SKM-1 (cell line): ENCODE measurements around the gene CRYGS.
"Not testable (repeated sequence)": the region's sequence is repeated elsewhere in the genome, so short reads cannot be mapped to it uniquely, and the experiment has no call there.

ENCODE experiments used
- DNase-seq: peaks from one replicate; lab custom pipeline; 2025; ENCODE audit not compliant: unreplicated experiment; lab: John Stamatoyannopoulos, UW

The CRYGS gene

GRCh38 chr3:186544281-186544680, at the start of gene CRYGS:
Gene CRYGS, minus strand, starts transcription at chr3:186544380. Its CDS starts 54 bp downstream, at chr3:186544326.
- DNase-seq = no peak

GRCh38 chr3:186593862-186594261, 49.7 kb upstream of the CRYGS start:
- no peak for DNase-seq

DNA sequence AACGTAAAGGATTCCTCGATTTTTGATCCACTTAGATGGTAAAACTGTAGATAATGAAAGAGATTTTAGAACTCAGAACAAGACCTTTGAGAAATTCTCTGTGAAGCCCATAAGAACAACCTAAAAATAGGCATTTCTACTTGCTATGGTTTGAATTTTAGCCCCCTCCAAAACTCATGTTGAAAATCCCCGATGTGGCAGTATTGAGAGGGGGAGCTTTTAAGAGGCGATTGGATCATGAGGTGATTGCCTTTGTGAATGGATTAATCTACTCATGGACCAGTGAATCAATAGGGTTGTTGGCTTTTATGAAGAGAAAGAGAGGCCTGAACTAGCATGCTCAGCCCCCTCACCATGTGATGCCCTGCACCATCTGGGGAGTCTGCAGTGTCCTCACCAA, 48.5 kb upstream of the CRYGS start:
- DNase-seq = no peak

GRCh38 chr3:186590580-186591295, 46.6 kb upstream of the CRYGS start:
- no peak for DNase-seq

GRCh38 chr3:186589856-186590579, 45.8 kb upstream of the CRYGS start:
- no peak for DNase-seq

DNA sequence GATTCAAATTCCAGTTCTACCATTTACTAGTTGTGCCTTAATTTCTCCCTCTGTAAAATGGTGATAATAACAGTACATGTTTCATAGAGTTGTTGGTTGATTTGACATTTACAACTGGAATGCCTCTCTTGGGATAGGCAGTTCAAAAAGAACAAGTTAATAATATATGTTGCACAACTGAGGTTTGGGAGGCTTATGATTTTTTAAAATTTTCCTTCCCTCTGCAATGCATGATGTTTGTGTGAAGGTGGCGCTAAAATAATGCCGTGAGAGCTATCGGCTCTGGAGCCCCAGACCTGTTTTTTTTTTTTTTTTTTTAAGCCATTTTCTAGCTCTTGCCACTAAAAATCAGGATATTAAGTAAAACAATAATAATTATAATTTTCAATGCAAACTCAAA, 44.9 kb upstream of the CRYGS start:
- DNase-seq = no peak

GRCh38 chr3:186588632-186589031, 44.5 kb upstream of the CRYGS start:
- no peak for DNase-seq

DNA sequence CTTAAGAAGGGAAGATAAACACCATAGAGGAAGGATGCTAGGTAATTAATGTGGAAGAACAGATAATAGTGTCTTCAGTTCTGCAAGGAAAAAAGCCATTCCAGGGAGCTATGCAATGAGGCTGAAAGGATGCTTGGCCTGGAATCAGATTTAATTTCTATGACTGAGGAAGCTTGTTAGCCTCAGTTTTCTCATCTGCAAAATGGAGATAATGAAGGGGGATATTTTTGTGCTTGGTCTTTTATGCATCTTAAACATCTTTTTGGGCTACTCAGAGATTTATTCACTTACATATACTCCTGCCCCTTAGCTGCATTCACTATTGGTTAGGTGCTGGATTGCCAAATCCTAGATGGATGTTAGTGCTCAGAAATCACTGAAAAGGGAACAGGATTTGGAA, 43.0 kb upstream of the CRYGS start:
- DNase-seq = no peak

DNA sequence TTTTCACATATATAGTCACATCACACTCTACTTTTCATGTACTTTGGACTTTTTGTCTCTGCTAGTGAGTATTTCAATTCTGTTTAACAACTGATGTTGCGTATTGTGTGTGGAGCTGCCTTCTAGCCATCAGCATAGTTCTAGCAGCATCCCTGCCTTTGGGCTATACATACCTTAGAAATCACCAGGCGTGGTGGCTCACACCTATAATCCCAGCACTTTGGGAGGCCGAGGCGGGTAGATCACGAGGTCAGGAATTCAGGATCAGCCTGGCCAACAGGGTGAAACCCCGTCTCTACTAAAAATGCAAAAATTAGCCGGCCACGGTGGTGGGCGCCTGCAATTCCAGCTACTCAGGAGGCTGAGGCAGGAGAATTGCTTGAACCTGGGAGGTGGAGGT, 42.1 kb upstream of the CRYGS start:
- DNase-seq = not testable (repeated sequence)

DNA sequence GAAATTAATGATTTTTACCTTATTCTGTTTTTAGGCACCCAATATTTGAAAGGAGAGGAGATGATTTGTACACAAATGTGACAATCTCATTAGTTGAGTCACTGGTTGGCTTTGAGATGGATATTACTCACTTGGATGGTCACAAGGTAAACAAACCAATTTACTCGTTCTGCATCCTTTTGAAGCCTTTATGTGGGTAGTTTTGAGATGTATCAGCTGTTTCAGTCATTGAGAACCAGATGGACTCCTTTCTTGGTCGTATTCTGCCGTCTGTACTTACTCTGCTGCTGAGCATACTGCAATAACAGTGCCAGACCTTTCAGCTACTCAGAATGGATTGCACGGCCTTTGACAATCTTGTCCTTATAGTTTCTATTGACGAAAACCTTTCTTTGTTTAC, 39.7 kb upstream of the CRYGS start:
- DNase-seq = no peak

DNA sequence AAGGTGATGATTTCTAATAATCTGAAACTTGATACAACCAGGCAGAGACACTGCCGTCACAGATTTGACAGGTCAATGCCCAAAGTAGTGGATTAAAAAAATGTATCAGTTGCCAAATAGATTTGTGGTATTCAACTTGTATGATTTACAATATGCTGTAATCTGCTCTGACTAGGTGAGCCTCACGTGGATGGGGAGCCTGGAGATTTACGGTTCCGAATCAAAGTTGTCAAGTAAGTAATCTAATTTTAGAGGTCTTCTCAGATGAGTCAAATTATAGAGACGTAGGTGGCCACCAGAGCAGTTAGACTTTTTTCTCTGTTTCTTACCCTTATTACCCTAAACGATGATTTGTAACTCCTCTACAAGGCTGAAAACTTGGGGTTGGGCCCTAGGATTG, 38.4 kb upstream of the CRYGS start:
- DNase-seq = no peak

DNA sequence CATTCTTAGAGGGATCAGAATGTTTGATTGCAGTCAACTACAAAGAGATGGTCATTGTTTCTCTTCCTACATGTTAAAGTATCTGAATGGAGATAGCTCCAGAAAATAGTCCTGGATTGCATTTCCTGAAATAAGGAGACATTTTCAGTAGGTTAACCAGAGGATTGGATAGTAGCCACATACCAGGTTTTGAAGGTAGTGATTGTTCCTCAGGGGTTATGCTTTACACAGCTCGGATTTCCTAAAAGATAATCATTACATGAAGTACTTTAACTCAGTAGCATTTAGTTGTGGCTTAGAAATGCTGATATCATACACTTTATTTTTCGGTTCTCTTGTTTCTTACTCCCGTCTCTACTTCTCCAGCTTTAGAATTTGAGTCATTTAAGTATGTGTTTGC, 36.6 kb upstream of the CRYGS start:
- DNase-seq = no peak

GRCh38 chr3:186577521-186577920, 33.3 kb upstream of the CRYGS start:
- DNase-seq = no peak

GRCh38 chr3:186571644-186572013, 27.4 kb upstream of the CRYGS start:
- DNase-seq = no peak

DNA sequence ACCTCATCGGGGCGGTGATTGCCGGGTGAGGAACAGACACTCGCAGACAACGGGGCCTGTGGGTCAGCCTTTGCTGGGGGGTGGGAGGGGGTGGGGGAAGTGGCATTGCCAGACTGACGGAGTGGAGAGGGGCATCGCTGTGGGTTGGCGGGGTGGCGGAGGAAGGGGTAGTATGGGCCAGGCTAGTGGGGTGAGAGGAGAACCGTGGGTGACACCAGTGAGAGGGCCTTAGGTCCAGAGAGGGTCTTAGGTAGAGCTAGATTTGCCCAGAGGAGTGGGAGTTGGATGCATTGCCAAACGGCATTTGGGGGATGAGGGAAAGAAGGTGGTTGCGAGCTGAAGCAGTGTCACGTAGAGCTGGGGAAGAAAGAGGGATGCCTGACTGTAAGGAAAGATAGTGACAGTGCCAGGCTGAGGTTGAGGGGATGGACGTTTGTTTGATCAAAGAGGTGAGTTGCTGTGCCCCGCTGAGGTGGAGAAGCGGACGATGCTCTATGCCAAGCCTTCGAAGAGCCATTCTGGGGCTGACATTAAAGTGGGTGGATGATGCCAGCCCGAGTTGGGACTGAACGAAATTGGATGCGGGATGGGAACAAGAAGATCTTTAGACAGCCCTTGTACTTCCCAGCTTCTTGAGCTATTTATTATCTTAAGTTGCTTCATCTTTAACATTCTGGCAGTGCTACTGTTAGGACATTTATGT, 26.9 kb upstream of the CRYGS start:
- no peak for DNase-seq

DNA sequence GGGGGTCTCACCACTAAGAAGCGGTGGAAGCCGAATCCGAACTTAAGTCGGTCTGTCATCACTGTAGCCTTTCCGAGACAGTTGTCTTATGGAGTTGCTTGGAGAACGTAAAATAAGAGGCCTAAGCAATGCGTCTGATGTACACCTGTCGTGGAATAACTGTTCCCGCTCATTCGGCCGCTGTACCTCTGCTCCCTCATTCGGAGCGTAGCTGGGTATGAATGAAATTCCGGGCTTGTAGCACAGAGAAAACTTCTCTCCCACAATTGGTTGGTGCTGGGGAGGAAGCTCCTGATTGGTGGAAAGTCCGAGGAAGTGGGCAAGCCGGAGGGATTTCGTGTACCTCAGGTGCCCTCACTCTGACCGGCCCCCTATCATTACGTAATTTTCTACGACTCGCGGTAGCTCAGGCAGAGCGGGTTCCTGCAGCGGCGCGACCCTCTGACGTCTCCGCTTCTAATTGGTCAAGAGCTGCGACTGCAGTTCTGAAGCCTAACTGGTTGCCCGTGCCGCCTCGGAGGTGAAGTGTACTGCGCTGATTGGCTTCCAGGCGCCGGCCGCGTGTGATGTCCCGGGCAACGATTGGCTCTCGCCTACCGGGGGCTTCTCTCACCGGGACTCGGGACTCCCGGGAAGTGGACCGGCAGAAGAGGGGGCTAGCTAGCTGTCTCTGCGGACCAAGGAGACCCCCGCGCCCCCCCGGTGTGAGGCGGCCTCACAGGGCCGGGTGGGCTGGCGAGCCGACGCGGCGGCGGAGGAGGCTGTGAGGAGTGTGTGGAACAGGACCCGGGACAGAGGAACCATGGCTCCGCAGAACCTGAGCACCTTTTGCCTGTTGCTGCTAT, 26.1 kb upstream of the CRYGS start, which contains the start of gene DNAJB11:
Gene DNAJB11, plus strand, starts transcription at position 625 of the 845 bp plus-strand sequence. Its CDS starts 178 bp downstream, at position 803.
- DNase-seq = peak; percentile 99

DNA sequence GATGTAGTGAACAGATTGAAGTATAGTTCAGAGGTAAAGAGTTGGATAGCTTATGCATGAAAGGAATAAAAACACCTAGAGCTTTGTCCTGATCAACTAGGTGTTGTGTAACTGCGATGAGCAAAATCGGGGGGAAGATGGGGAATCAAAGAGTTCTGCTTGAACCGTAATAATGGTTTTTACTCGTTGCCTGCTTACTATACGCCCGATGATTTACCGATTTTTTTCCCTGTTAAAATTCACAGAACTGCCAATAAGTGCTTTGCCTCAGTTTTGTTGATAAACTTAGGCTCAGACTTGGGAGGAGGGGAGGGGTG, 25.6 kb upstream of the CRYGS start:
- no peak for DNase-seq

DNA sequence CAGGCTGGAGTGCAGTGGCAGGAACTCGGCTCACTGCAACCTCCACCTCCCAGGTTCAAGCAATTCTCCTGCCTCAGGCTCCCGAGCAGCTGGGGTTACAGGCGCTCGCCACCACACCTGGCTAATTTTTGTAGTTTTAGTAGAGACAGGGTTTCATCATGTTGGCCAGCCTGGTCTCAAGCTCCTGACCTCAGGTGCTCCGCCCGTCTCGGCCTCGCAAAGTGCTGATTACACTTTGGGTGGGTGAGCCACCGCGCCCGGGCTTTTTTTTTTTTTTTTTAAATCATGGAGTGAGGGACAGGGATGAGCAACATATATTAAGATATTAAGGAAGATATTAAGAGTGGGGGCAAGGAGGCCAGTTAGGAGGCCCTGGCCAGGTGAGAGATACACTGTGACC, 25.2 kb upstream of the CRYGS start:
- DNase-seq = not testable (repeated sequence)

DNA sequence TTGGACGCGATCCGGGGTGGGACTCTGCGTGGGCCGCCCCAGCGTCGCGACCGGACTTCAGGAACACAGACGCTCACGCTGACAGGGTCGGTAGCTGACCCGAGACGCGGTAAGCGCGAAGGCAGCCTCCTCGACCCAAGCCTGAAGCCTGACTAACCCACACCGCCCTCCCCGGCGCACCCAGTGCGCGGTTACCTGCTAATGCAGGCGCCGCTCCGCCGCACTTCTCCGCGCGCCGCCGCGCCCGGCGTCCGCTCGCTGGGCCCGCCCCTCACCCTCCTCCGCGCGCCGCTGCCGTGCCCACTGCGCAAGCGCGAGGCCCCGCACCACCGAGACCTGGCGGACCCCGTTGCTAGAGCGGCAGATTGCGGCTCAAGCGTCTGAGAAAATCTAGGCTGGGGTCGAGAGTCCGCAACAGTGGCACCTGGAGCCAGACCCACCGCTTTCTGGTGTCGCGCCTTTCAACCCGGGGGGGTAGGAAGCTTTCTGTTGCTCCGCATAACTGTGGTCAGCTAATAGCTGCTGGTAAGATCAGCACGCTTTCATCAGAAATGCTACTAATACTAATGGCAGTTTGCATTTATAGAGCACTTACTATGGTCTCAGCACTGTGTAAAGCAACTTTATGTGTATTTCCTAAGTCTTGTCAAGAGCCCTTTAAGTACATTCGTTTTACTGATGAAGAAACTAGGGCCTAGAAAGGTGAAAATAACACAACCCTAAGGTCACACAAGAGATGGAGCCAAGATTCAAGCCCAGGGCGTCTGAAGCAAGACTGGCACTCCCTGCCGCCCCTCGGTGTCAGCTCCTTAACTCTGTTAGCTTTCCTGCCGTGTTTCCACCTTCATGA, 23.1 kb upstream of the CRYGS start, which contains the start of gene TBCCD1:
Gene TBCCD1, minus strand, starts transcription at position 268 of the 850 bp plus-strand sequence. CDS start 3,010 bp downstream, outside the sequence.
- DNase-seq = peak; percentile 59

DNA sequence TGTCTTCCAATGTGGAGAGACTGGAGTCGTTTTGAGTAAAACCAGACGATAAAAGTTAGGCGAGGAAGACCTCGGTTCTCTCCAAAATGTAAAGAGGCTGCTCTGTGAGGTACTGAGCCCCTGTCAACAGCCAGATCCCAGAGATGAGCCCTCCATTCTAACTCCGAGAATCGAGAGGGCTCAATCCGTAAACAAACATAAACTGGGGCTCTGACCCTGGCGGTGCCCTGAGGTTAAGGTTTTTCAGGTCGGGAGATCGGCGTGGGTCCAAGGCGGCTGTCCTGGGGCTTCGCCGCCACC, 22.5 kb upstream of the CRYGS start:
- no peak for DNase-seq
